ENCODE results near the gene KRT34.
"Not testable (repeated sequence)": the region's sequence is repeated elsewhere in the genome, so short reads cannot be mapped to it uniquely, and the experiment has no call there.

The KRT34 gene

GRCh38 chr17:41347869-41348760 lies 34.0 kb downstream of the KRT34 start:
- no peaks in the 10 kb centered on the region for H3K27me3 ChIP-seq (ENCODE audit: insufficient read depth, poor library complexity, severe bottlenecking)
- ATAC-seq (ENCODE audit: low read depth) = peak; percentile 14; the same call in 1 of the 3 replicates

GRCh38 chr17:41346421-41346820 lies 35.7 kb downstream of the KRT34 start:
- not testable (repeated sequence) for DNase-seq (ENCODE audit: low spot score); H3K27ac ChIP-seq (ENCODE audit: poor library complexity, severe bottlenecking); H3K36me3 ChIP-seq (ENCODE audit: low read depth); H3K4me1 ChIP-seq (ENCODE audit: insufficient read depth, poor library complexity, severe bottlenecking); H3K4me3 ChIP-seq (ENCODE audit: severe bottlenecking); ATAC-seq (ENCODE audit: low read depth); H3K9me3 ChIP-seq (ENCODE audit: severe bottlenecking); H3K27me3 ChIP-seq (ENCODE audit: insufficient read depth, poor library complexity, severe bottlenecking)

More at GRCh38 chr17:41347869-41348760, 34.0 kb downstream of the KRT34 start:
- H3K9me3 ChIP-seq (ENCODE audit: severe bottlenecking) = no peaks in the 10 kb centered on the region
- H3K36me3 ChIP-seq (ENCODE audit: low read depth) = no peaks in the 10 kb centered on the region
- peaks cover 14% of the 10 kb centered on the region for H3K4me1 ChIP-seq (ENCODE audit: insufficient read depth, poor library complexity, severe bottlenecking)
- no peak overlapping the region for H3K27ac ChIP-seq (ENCODE audit: poor library complexity, severe bottlenecking)
- DNase-seq (ENCODE audit: low spot score) = no peak
- TF ChIP-seq, protein P1, sequence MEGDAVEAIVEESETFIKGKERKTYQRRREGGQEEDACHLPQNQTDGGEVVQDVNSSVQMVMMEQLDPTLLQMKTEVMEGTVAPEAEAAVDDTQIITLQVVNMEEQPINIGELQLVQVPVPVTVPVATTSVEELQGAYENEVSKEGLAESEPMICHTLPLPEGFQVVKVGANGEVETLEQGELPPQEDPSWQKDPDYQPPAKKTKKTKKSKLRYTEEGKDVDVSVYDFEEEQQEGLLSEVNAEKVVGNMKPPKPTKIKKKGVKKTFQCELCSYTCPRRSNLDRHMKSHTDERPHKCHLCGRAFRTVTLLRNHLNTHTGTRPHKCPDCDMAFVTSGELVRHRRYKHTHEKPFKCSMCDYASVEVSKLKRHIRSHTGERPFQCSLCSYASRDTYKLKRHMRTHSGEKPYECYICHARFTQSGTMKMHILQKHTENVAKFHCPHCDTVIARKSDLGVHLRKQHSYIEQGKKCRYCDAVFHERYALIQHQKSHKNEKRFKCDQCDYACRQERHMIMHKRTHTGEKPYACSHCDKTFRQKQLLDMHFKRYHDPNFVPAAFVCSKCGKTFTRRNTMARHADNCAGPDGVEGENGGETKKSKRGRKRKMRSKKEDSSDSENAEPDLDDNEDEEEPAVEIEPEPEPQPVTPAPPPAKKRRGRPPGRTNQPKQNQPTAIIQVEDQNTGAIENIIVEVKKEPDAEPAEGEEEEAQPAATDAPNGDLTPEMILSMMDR (IDR thresholded peaks at IDR 0.05; ENCODE audit: poor library complexity, severe bottlenecking) = no peak
- no peak overlapping the region for H3K4me3 ChIP-seq (ENCODE audit: severe bottlenecking)

- DNase-seq (ENCODE audit: low spot score) (no peak), ATAC-seq (ENCODE audit: low read depth) (no peak)
- H3K9me3 ChIP-seq (ENCODE audit: severe bottlenecking) = no peaks in the 10 kb centered on the region
- H3K27ac ChIP-seq (ENCODE audit: poor library complexity, severe bottlenecking) = no peak overlapping the region
- no peak overlapping the region for H3K4me3 ChIP-seq (ENCODE audit: severe bottlenecking)
- no peaks in the 10 kb centered on the region for H3K36me3 ChIP-seq (ENCODE audit: low read depth)
- no peaks in the 10 kb centered on the region for H3K27me3 ChIP-seq (ENCODE audit: insufficient read depth, poor library complexity, severe bottlenecking)
- TF ChIP-seq, protein P1 (IDR thresholded peaks at IDR 0.05; ENCODE audit: poor library complexity, severe bottlenecking) = no peak
- H3K4me1 ChIP-seq (ENCODE audit: insufficient read depth, poor library complexity, severe bottlenecking) = peaks cover 4% of the 10 kb centered on the region
Measured at GRCh38 chr17:41345992-41346391, 36.1 kb downstream of the KRT34 start.

DNA sequence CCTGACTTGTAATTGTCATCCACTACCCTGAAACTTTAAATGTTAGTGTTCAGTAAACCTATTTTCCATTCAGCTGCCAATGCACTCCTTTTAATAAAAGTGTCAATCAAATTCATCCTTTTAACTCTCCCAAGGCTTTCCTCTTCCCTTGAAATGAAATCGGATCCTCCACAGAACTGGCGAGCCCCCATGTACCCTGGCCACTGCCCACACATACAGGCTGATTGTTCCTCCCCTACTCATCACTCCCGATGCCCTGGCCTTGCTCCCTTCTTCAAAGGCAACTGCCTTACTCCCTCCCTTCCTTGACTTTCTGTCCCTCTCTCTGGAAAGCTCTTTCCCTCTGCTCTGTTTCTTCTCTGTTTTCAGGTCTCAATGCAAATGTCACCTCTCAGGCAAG lies 39.1 kb downstream of the KRT34 start:
- TF ChIP-seq, protein P1 (IDR thresholded peaks at IDR 0.05; ENCODE audit: poor library complexity, severe bottlenecking) = no peak
- no peak for DNase-seq (ENCODE audit: low spot score)
- no peaks in the 10 kb centered on the region for H3K9me3 ChIP-seq (ENCODE audit: severe bottlenecking)
- H3K4me1 ChIP-seq (ENCODE audit: insufficient read depth, poor library complexity, severe bottlenecking) = peaks cover 14% of the 10 kb centered on the region
- no peak overlapping the region for H3K4me3 ChIP-seq (ENCODE audit: severe bottlenecking)
- ATAC-seq (ENCODE audit: low read depth) = no peak
- no peaks in the 10 kb centered on the region for H3K27me3 ChIP-seq (ENCODE audit: insufficient read depth, poor library complexity, severe bottlenecking)
- no peak overlapping the region for H3K27ac ChIP-seq (ENCODE audit: poor library complexity, severe bottlenecking)
- no peaks in the 10 kb centered on the region for H3K36me3 ChIP-seq (ENCODE audit: low read depth)

DNA sequence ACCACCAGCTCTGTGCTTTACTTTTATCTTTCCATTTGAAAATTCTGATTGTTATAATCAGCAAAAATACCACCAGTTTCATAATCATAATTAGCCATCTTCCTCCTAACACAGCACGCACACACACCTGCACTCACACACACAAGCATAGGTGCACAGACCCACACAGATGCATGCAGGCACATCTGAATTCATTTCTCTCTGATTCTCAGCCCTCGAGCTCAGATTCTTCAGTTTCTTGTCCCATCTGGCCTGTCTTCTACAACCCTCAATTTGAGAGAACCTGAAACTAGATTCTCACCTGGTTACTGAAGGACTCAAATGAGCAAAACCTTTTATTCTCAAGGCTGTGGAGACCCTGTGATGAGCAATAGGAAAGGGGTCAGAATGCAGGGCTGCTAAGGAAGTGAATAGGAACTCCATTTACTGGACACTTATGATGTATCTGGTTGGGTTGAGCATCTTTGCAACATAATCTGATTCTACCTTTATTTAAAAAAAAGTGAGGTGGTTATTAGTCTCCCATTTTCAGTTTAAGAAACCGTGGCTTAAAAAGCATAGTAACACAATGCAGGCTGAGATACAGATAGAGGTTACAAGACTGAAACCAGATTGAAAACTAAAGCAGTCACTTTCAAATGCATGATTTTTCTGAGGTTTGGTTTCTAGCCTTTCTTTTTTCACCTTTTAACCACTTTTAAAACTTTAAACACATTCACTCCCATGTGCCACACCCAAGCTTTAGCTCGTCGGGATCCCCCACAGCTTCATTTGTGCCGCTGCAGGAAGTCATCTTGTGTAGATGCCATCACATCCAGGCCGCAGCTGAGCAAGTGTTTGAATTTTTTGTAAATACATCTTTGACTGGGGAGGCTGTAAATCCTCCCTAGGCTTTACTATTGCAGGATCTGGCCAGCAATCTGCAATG lies 40.9 kb downstream of the KRT34 start:
- Histone ChIP-seq H3K36me3 (ENCODE audit: low read depth) (no peaks in the 10 kb centered on the region), H3K4me3 (ENCODE audit: severe bottlenecking) (no peak overlapping the region), H3K4me1 (ENCODE audit: insufficient read depth, poor library complexity, severe bottlenecking) (peaks cover 14% of the 10 kb centered on the region), H3K27ac (ENCODE audit: poor library complexity, severe bottlenecking) (no peak overlapping the region), H3K9me3 (ENCODE audit: severe bottlenecking) (no peaks in the 10 kb centered on the region), H3K27me3 (ENCODE audit: insufficient read depth, poor library complexity, severe bottlenecking) (no peaks in the 10 kb centered on the region)
- DNase-seq (ENCODE audit: low spot score) (no peak), ATAC-seq (ENCODE audit: low read depth) (no peak)
- TF ChIP-seq, protein P1 (IDR thresholded peaks at IDR 0.05; ENCODE audit: poor library complexity, severe bottlenecking) = no peak
